GM23248 (cell line): ENCODE results near the gene SP2. TPM values are rescaled to one million over a fixed set of nuclear protein-coding genes. Genes with fewer than 3 reads are reported as not detected.

ENCODE experiments used
- DNase-seq: peaks from one replicate; pipeline ENCODE4 v3.0.0-alpha.2; 2015
- H2AFZ ChIP-seq: fragments of 200-600 bp; sonication (generic); 2 replicates; pipeline ENCODE4 v1.6.1; 2016; ENCODE audit warnings: antibody characterized with exemption
- H3F3A ChIP-seq: fragments of 200-600 bp; sonication (generic); 2 replicates; pipeline ENCODE4 v1.6.1; 2016; ENCODE audit warnings: mild to moderate bottlenecking, antibody characterized with exemption, mixed run types; ENCODE audit not compliant: insufficient read depth
- H3K27ac ChIP-seq: fragments of 200-600 bp; sonication (generic); 2 replicates; pipeline ENCODE4 v1.5.1; 2016; ENCODE audit warnings: mild to moderate bottlenecking
- H3K27me3 ChIP-seq: fragments of 200-600 bp; sonication (generic); replicated peaks from 2 replicates; pipeline ENCODE4 v1.6.1; 2016; ENCODE audit warnings: mild to moderate bottlenecking; ENCODE audit not compliant: insufficient read depth
- H3K36me3 ChIP-seq: fragments of 200-600 bp; sonication (generic); 2 replicates; pipeline ENCODE4 v1.6.1; 2016; ENCODE audit warnings: low read depth, mild to moderate bottlenecking
- H3K4me1 ChIP-seq: fragments of 200-600 bp; sonication (generic); 2 replicates; pipeline ENCODE4 v1.6.1; 2016; ENCODE audit warnings: mild to moderate bottlenecking; ENCODE audit not compliant: insufficient read depth
- H3K4me2 ChIP-seq: fragments of 200-600 bp; sonication (generic); one replicate; pipeline ENCODE4 v1.6.1; 2016; ENCODE audit warnings: mild to moderate bottlenecking; ENCODE audit not compliant: unreplicated experiment
- H3K4me3 ChIP-seq: fragments of 200-600 bp; sonication (generic); 2 replicates; pipeline ENCODE4 v1.5.1; 2016; ENCODE audit warnings: mild to moderate bottlenecking
- H3K79me2 ChIP-seq: fragments of 200-600 bp; sonication (generic); 2 replicates; pipeline ENCODE4 v1.6.1; 2016; ENCODE audit warnings: mild to moderate bottlenecking; ENCODE audit not compliant: insufficient read depth
- H3K9ac ChIP-seq: fragments of 200-600 bp; sonication (generic); 2 replicates; pipeline ENCODE4 v1.6.1; 2016; ENCODE audit warnings: mild to moderate bottlenecking
- H3K9me2 ChIP-seq: fragments of 200-600 bp; sonication (generic); 2 replicates; pipeline ENCODE4 v1.6.1; 2016; ENCODE audit warnings: mixed run types, mild to moderate bottlenecking, moderate library complexity; ENCODE audit not compliant: insufficient read depth
- H3K9me3 ChIP-seq: fragments of 200-600 bp; sonication (generic); one replicate; pipeline ENCODE4 v1.6.1; 2017; ENCODE audit warnings: low read depth
- H4K20me1 ChIP-seq: fragments of 200-600 bp; sonication (generic); 2 replicates; pipeline ENCODE4 v1.6.0; 2016; ENCODE audit not compliant: insufficient read depth
- EZH2 ChIP-seq: fragments of 200-600 bp; sonication (generic); IDR thresholded peaks from 2 replicates; pipeline ENCODE4 v1.6.1; 2018; ENCODE audit warnings: antibody characterized with exemption, mild to moderate bottlenecking; ENCODE audit not compliant: insufficient read depth, poor library complexity, severe bottlenecking
- EZH2phosphoT487 ChIP-seq: fragments of 200-600 bp; sonication (generic); IDR thresholded peaks from 2 replicates; pipeline ENCODE4 v1.6.1; 2018; ENCODE audit warnings: antibody characterized with exemption, moderate library complexity, mild to moderate bottlenecking, low read depth; ENCODE audit not compliant: insufficient read depth
- WGBS, 2 experiments: methylation state at CpG; one replicate each; pipeline ENCODE4 v1.1.6; 2015 to 2017; ENCODE audit warnings: low lambda C conversion rate in 2 of 2, low coverage in 1 of 2; ENCODE audit errors: missing lambda C conversion rate in 2 of 2; 5-methylcytosine and 5-hydroxymethylcytosine counted together
- in situ Hi-C: fragments of 300-500 bp; cut with MboI; formaldehyde crosslinking; loops from 2 replicates; pipeline ENCODE4 v1.15.0; 2020
- polyA plus RNA-seq: library from polyadenylated mRNA; unstranded; fragments of >200 nt; fragmentation: Nextera tagmentation; extraction: Ambion mirVana; gene quantifications from 2 replicates; pipeline ENCODE4 v1.2.1, GENCODE V29; 2016
- total RNA-seq: library from RNA; depleted of rRNA; stranded (reverse); fragments of >200 nt; shearing (Covaris generic); gene quantifications from 2 replicates; pipeline ENCODE4 v1.2.3, GENCODE V29; 2014

The SP2 gene
- total and polyA plus RNA-seq, 2 experiments from 2014 or later = 3.2 to 14.2 TPM

- Histone ChIP-seq H4K20me1 (no peaks in the 10 kb centered on the region), H3K27me3 (no peaks in the 10 kb centered on the region), H3K4me1 (no peaks in the 10 kb centered on the region), H3K9me3 (no peaks in the 10 kb centered on the region), H3K79me2 (no peaks in the 10 kb centered on the region), H2AFZ (no peak overlapping the region), H3K27ac (no peak overlapping the region), H3K9me2 (no peaks in the 10 kb centered on the region), H3F3A (no peaks in the 10 kb centered on the region), H3K4me2 (no peak overlapping the region), H3K36me3 (peaks cover 9% of the 10 kb centered on the region; the same call in 1 of the 2 replicates), H3K4me3 (no peak overlapping the region), H3K9ac (no peak overlapping the region)
- no peak for DNase-seq
- no peak for TF ChIP-seq EZH2
- no peak for TF ChIP-seq EZH2phosphoT487
- 86 to 89% methylated on average over 23 of the region's 23 CpGs for WGBS, 2 experiments
- in situ Hi-C loops = no loop called here
Measured at GRCh38 chr17:47924785-47925677, 29.0 kb downstream of the SP2 start.

DNA sequence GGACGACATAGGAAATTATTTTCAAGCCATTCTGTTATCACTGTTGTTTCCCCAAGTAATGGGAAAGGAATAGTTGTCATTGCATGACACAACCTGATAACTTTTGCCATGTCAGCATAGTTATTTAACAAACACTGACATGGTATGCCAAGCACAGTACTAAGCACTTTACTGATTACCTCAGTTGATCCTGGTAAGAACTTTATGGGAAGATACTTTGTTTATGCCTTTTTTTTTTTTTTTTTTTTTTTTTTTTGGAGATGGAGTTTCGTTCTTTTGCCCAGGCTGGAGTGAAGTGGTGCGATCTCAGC is 29.6 kb downstream of the SP2 start:
- DNase-seq = no peak
- H2AFZ ChIP-seq = no peak overlapping the region
- H4K20me1 ChIP-seq = no peaks in the 10 kb centered on the region
- H3K36me3 ChIP-seq = peaks cover 9% of the 10 kb centered on the region; the same call in 1 of the 2 replicates
- in situ Hi-C loops = no loop called here
- H3K4me1 ChIP-seq = no peaks in the 10 kb centered on the region
- no peak overlapping the region for H3K4me2 ChIP-seq
- H3F3A ChIP-seq = no peaks in the 10 kb centered on the region
- no peak overlapping the region for H3K9ac ChIP-seq
- H3K4me3 ChIP-seq = no peak overlapping the region
- H3K9me2 ChIP-seq = no peaks in the 10 kb centered on the region
- no peak for TF ChIP-seq EZH2
- TF ChIP-seq EZH2phosphoT487 = no peak
- no peaks in the 10 kb centered on the region for H3K27me3 ChIP-seq
- H3K79me2 ChIP-seq = no peaks in the 10 kb centered on the region
- no peak overlapping the region for H3K27ac ChIP-seq
- WGBS, 2 experiments = 90 to 93% methylated on average over 3 of the region's 3 CpGs
- H3K9me3 ChIP-seq = no peaks in the 10 kb centered on the region

DNA sequence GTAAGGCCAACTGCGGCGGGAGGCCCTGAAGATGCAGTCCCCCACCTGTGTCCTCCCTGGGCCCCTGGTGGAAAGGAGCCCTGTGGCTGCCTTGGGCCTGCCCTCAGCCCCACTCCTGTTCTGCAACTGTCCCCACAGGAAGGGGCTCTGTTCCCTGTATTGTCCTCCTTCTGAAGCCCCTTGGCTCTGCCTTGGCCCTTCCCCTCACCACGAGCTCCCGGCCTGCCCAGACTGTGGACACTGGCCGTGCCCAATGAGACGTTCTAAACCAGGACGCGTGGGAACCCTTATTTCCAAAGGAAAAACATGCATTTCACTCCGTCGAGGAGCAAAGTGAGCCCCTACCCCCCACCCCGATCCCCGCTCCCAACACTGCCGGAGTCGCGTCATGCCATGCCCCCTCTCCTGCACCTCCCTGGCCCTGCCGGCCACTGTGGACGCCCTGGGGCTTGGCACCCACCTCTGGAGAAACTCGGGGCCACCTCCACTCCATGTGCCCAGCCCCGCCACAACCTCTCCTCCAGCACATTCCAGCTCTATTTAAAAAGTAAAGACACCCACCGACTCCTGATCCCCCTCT is 31.9 kb downstream of the SP2 start:
- Histone ChIP-seq H3K9me3 (no peaks in the 10 kb centered on the region), H4K20me1 (no peaks in the 10 kb centered on the region), H3K79me2 (no peaks in the 10 kb centered on the region), H3K4me3 (no peak overlapping the region), H3K9ac (no peak overlapping the region), H3K9me2 (no peaks in the 10 kb centered on the region), H3K27me3 (no peaks in the 10 kb centered on the region), H3K27ac (no peak overlapping the region), H3F3A (no peaks in the 10 kb centered on the region), H3K36me3 (peaks cover 9% of the 10 kb centered on the region; the same call in 1 of the 2 replicates), H3K4me2 (no peak overlapping the region), H3K4me1 (no peaks in the 10 kb centered on the region), H2AFZ (no peak overlapping the region)
- TF ChIP-seq EZH2 = no peak
- no peak for TF ChIP-seq EZH2phosphoT487
- DNase-seq = no peak
- WGBS, 2 experiments = 94 to 96% methylated on average over 12 to 19 of the region's 20 CpGs
- in situ Hi-C loops = no loop called here

- H3K36me3 ChIP-seq = peaks cover 9% of the 10 kb centered on the region; the same call in 1 of the 2 replicates
- WGBS, 2 experiments = 72 to 75% methylated on average over 2 of the region's 2 CpGs
Measured at GRCh38 chr17:47928415-47928814, 32.4 kb downstream of the SP2 start.

More at GRCh38 chr17:47928415-47928814, 32.4 kb downstream of the SP2 start:
- no peaks in the 10 kb centered on the region for H3F3A ChIP-seq
- no peaks in the 10 kb centered on the region for H3K9me3 ChIP-seq
- H3K9ac ChIP-seq = no peak overlapping the region
- H4K20me1 ChIP-seq = no peaks in the 10 kb centered on the region
- no peaks in the 10 kb centered on the region for H3K27me3 ChIP-seq
- no peak overlapping the region for H3K4me2 ChIP-seq
- H3K9me2 ChIP-seq = no peaks in the 10 kb centered on the region
- H3K79me2 ChIP-seq = no peaks in the 10 kb centered on the region
- no peak overlapping the region for H2AFZ ChIP-seq
- no peaks in the 10 kb centered on the region for H3K4me1 ChIP-seq
- DNase-seq = no peak
- no peak overlapping the region for H3K27ac ChIP-seq
- no peak for TF ChIP-seq EZH2phosphoT487
- no peak for TF ChIP-seq EZH2
- no peak overlapping the region for H3K4me3 ChIP-seq
- in situ Hi-C loops = no loop called here
